NCI-H460 (cell line): Measurements from ENCODE around the gene SCN2B. TPM values are rescaled to one million over a fixed set of nuclear protein-coding genes. Genes with fewer than 3 reads are reported as not detected.

ENCODE experiments used
- DNase-seq: peaks from one replicate; pipeline ENCODE4 v3.0.0-alpha.2; 2016; ENCODE audit warnings: low read depth; ENCODE audit errors: extremely low read depth
- total RNA-seq: library from RNA; depleted of rRNA; stranded (reverse); fragments of >200 nt; shearing (Covaris generic); gene quantifications from 2 replicates; pipeline ENCODE4 v1.2.3, GENCODE V29; 2014

Gene SCN2B
- total RNA-seq, 1 experiment from 2014 or later: not detected

GRCh38 chr11:118154641-118155040 is 21.8 kb downstream of the SCN2B start:
- no peak for DNase-seq

- no peak for DNase-seq
Measured at GRCh38 chr11:118153976-118154375, 22.5 kb downstream of the SCN2B start.

- no peak for DNase-seq
Measured at GRCh38 chr11:118153516-118153915, 22.9 kb downstream of the SCN2B start.

GRCh38 chr11:118152552-118153471 is 23.6 kb downstream of the SCN2B start, which contains the start of gene SCN4B:
SCN4B (minus strand) TSS chr11:118152823; CDS start chr11:118152673, 150 bp downstream.
- peak; percentile 23 for DNase-seq

- no peak for DNase-seq
Measured at GRCh38 chr11:118152020-118152551, 24.4 kb downstream of the SCN2B start.

- no peak for DNase-seq
Measured at GRCh38 chr11:118151431-118151830, 25.0 kb downstream of the SCN2B start.

GRCh38 chr11:118149493-118149892 is 26.9 kb downstream of the SCN2B start:
- DNase-seq: no peak

GRCh38 chr11:118148856-118149255 is 27.6 kb downstream of the SCN2B start:
- DNase-seq: no peak

- no peak for DNase-seq
Measured at GRCh38 chr11:118148240-118148639, 28.2 kb downstream of the SCN2B start.

GRCh38 chr11:118147502-118147901 is 28.9 kb downstream of the SCN2B start:
- no peak for DNase-seq

GRCh38 chr11:118146554-118146953 is 29.9 kb downstream of the SCN2B start:
- DNase-seq: no peak

- peak; percentile 68 for DNase-seq
Measured at GRCh38 chr11:118145285-118146227, 30.9 kb downstream of the SCN2B start.

- DNase-seq: no peak
Measured at GRCh38 chr11:118144301-118145268, 31.9 kb downstream of the SCN2B start.

GRCh38 chr11:118143661-118144185 is 32.7 kb downstream of the SCN2B start:
- DNase-seq: no peak

GRCh38 chr11:118142809-118143208 is 33.6 kb downstream of the SCN2B start:
- DNase-seq: no peak

- DNase-seq: no peak
Measured at GRCh38 chr11:118142081-118142480, 34.4 kb downstream of the SCN2B start.

GRCh38 chr11:118139578-118139977 is 36.9 kb downstream of the SCN2B start:
- DNase-seq: no peak

GRCh38 chr11:118138839-118139420 is 37.5 kb downstream of the SCN2B start:
- no peak for DNase-seq

GRCh38 chr11:118136801-118137200 is 39.6 kb downstream of the SCN2B start:
- no peak for DNase-seq
